ENCODE measurements around the gene TESK2.
"Not testable (repeated sequence)": the region's sequence is repeated elsewhere in the genome, so short reads cannot be mapped to it uniquely, and the experiment has no call there.

Gene TESK2

GRCh38 chr1:45473302-45473701 is 17.7 kb downstream of the TESK2 start:
- DNase-seq (ENCODE audit: low spot score) = no peak

DNA sequence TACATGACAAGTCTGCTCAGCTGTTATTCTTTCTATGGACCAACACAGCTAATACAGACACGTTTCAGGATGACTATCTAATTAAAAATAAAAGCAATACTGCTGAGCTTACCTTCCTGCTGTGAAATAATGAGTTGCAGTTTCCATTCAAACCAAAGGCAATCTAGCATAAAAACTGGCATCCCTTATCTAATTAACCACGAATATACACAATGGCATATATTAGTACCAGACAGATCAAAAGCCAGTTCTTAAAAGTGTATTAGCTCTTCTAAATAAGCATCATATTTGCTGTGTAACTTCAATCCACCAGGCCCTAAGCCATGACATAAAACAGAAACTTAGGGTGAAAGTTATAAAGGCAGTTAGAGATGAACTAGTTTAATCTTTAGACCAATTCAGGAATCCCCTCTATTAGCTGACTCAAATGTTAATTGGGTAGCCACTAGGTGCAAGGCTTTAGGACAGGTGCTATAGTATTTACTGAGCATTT is 20.6 kb downstream of the TESK2 start:
- DNase-seq (ENCODE audit: low spot score) = no peak

GRCh38 chr1:45467353-45467752 is 23.6 kb downstream of the TESK2 start:
- not testable (repeated sequence) for DNase-seq (ENCODE audit: low spot score)

DNA sequence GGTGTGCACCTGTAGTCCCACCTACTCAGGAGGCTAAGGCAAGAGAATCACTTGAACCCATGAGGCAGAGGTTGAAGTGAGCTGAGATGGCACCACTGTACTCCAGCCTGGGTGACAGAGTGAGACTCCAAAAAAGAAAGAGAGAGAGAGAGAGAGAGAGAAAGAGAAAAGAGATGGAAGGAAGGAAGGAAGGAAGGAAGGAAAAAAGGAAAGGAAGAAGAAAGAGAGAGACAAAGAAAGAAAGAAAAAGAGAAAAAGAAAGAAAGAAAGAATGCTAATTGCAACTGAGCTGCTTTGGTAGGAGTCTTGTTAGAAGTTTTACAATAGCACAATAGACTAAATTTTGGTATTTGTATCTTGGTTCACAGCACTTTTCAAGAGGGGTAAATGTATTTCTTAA is 25.7 kb downstream of the TESK2 start:
- DNase-seq (ENCODE audit: low spot score) = no peak

DNA sequence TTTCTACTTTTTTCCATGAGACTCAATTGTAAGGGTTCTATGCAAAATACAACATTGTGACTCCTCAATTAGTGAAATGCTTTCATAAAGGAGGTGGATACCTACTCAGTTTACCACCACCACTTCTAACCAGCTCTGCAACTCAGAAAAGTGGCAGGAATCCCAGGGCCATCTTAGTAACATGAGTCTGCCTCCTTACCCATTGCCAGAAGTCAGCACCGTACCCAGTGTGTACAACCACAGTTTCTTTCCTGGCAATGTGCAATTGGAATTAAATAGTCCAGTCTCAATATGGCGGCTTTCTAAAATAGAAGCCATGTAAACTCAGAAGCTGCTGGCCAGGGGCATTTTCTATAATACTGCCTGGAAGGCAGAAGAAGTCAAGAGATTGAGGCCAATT is 32.1 kb downstream of the TESK2 start:
- DNase-seq (ENCODE audit: low spot score) = no peak

- DNase-seq (ENCODE audit: low spot score) = no peak
Observed at GRCh38 chr1:45456531-45456930, 34.4 kb downstream of the TESK2 start.

GRCh38 chr1:45455162-45455561 is 35.8 kb downstream of the TESK2 start:
- DNase-seq (ENCODE audit: low spot score) = no peak

DNA sequence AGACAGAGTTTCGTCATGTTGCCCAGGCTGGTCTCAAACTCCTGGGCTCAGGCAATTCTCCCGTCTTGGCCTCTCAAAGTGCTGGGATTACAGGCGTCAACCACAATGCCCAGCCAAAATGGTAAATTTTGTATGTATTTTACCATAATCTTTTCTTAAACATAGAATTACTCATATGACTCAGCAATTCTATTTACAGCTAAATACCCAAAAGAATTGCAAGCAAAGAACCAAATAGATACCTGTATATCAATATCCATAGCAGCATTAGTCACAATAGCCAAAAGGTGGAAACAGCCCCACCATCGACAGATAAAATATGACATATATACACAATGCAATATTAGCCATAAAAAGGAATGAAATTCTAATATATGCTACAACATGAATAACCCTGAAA is 36.5 kb downstream of the TESK2 start:
- DNase-seq (ENCODE audit: low spot score) = no peak

GRCh38 chr1:45452503-45452902 is 38.5 kb downstream of the TESK2 start:
- no peak for DNase-seq (ENCODE audit: low spot score)

DNA sequence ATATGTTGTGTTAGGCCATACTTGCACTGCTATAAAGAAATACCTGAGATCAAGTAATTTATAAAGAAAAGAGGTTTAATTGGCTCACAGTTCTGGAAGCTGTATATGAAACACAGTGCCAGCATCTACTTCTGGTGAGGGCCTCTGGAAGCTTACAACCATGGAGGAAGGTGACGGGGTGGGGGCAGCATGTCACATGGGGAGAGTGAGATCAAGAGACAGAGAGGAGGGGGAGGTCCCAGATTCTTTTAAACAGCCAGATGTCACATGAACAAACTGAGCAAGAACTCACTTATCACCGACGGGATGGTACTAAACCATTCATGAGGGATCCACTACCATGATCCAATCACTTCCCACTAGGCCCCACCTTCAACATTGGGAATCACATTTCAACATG is 42.6 kb downstream of the TESK2 start:
- no peak for DNase-seq (ENCODE audit: low spot score)

GRCh38 chr1:45446950-45447672 is 43.9 kb downstream of the TESK2 start:
- DNase-seq (ENCODE audit: low spot score) = no peak

- no peak for DNase-seq (ENCODE audit: low spot score)
Observed at GRCh38 chr1:45446530-45446929, 44.4 kb downstream of the TESK2 start.

- DNase-seq (ENCODE audit: low spot score) = no peak
Observed at GRCh38 chr1:45444609-45445131, 46.3 kb downstream of the TESK2 start.

- no peak for DNase-seq (ENCODE audit: low spot score)
Observed at GRCh38 chr1:45443580-45444446, 47.1 kb downstream of the TESK2 start.

- DNase-seq (ENCODE audit: low spot score) = peak; percentile 14
Observed at GRCh38 chr1:45442272-45442671, 48.7 kb downstream of the TESK2 start.

GRCh38 chr1:45437323-45437722 is 53.6 kb downstream of the TESK2 start:
- DNase-seq (ENCODE audit: low spot score) = no peak

GRCh38 chr1:45430490-45430889 is 60.5 kb downstream of the TESK2 start:
- no peak for DNase-seq (ENCODE audit: low spot score)

GRCh38 chr1:45429561-45430159 is 61.3 kb downstream of the TESK2 start:
- no peak for DNase-seq (ENCODE audit: low spot score)

GRCh38 chr1:45423906-45424678 is 66.9 kb downstream of the TESK2 start:
- DNase-seq (ENCODE audit: low spot score) = no peak

DNA sequence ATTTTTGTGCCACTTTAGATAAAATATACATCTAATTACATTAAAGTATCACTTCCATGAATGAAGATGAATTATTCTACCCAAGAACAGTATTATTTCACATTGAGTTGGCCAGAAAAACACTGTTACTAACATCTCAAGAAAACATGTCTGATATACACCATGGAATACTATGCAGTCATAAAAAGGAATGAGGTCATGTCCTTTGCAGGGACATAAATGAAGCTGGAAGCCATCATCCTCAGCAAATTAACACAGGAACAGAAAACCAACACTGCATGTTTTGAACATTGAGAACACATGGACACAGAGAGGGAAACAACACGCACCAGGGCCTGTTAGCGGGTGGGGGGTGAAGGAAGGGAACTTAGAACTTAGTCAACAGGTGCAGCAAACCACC is 69.0 kb downstream of the TESK2 start:
- DNase-seq (ENCODE audit: low spot score) = no peak

DNA sequence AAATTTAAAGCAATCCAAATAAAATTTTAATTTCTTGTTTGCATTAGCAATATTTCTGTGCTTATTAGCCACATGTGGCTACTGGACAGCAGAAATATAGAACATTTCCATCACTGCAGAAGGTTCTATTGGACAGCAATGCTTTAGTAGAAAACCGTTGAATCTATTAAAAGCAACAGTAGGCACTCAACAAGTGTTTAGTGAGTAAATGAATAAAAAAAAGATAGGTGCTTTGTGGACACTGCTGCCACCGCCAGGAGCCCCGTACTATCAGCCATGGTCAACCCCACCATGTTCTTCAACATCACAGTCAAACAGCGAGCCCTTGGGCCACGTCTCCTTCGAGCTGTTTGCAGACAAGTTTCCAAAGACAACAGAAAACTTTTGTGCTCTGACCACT is 76.2 kb downstream of the TESK2 start:
- DNase-seq (ENCODE audit: low spot score) = no peak

DNA sequence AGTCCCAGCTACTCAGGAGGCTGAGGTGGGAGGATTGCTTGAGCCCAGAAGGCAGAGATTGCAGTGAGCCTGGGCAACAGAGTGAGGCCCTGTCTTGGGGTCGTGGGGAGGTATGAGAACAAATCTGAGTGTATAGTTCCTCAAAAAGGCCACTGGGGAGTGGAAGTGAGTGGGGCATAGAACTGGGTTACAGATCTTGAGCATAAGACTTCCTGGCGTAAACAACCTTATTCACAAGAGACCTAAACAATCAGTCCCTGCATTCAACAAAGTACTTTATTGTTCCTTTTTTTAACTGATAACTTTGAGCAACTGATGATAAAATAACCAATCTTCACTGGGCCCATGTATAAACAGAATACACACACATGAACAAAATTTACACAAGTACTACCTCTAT is 78.1 kb downstream of the TESK2 start:
- DNase-seq (ENCODE audit: low spot score) = no peak
